Common myeloid progenitor, CD34-positive (primary cell): ENCODE measurements around the gene DHRS3.

ENCODE experiments used
- CTCF ChIA-PET: fragments of 350-600 bp; sonication (Branson Sonifier 250); formaldehyde crosslinking; loops from one replicate; lab custom pipeline; 2021; ENCODE audit warnings: antibody characterized with exemption; lab: Charles Lee
- POLR2A ChIA-PET: fragments of 350-600 bp; sonication (Branson Sonifier 250); formaldehyde crosslinking; loops from one replicate; lab custom pipeline; 2021; ENCODE audit warnings: antibody characterized with exemption; lab: Charles Lee
- DNase-seq, 3 donors: peaks; one replicate each; pipeline versions ENCODE4 v3.0.0 to v3.0.0-alpha.2; 2013
- H3K27ac ChIP-seq, 2 experiments: 1 replicate in 1 of 2; 2 replicates in 1 of 2; pipeline ENCODE4 v1.7.0; 2013; ENCODE audit warnings: inconsistent platforms in 2 of 2, low read length in 2 of 2, mild to moderate bottlenecking in 2 of 2, low read depth in 1 of 2, moderate library complexity in 1 of 2; ENCODE audit not compliant: severe bottlenecking in 2 of 2, insufficient read depth in 1 of 2, poor library complexity in 1 of 2
- H3K27me3 ChIP-seq, 5 experiments: replicated peaks in 2 of 5; 1 replicate in 3 of 5; 2 replicates in 2 of 5; pipeline versions ENCODE4 v1.6.1 to v1.7.0; 2013; ENCODE audit warnings: low read length in 4 of 5, mild to moderate bottlenecking in 2 of 5, moderate library complexity in 2 of 5, inconsistent platforms in 1 of 5; ENCODE audit not compliant: insufficient read depth in 5 of 5, control insufficient read depth in 4 of 5
- H3K36me3 ChIP-seq, 4 experiments: 1 replicate in 2 of 4; 2 replicates in 2 of 4; pipeline versions ENCODE4 v1.6.1 to v1.7.0; 2013; ENCODE audit warnings: low read length in 3 of 4, control low read depth in 1 of 4, mild to moderate bottlenecking in 1 of 4; ENCODE audit not compliant: control insufficient read depth in 4 of 4, insufficient read depth in 4 of 4
- H3K4me1 ChIP-seq, 4 experiments: 1 replicate in 3 of 4; 2 replicates in 1 of 4; pipeline versions ENCODE4 v1.6.1 to v1.7.1; 2013; ENCODE audit warnings: low read length in 3 of 4, mild to moderate bottlenecking in 3 of 4, control low read depth in 1 of 4, inconsistent platforms in 1 of 4, moderate library complexity in 1 of 4; ENCODE audit not compliant: control insufficient read depth in 4 of 4, insufficient read depth in 4 of 4; ENCODE audit errors: control extremely low read depth in 1 of 4
- H3K4me3 ChIP-seq, 7 experiments: 1 replicate in 4 of 7; 2 replicates in 3 of 7; pipeline versions ENCODE4 v1.5.1 to v1.7.0; 2013; ENCODE audit warnings: mild to moderate bottlenecking in 7 of 7, low read length in 6 of 7, moderate library complexity in 6 of 7, inconsistent platforms in 2 of 7, low read depth in 2 of 7, control low read depth in 1 of 7; ENCODE audit not compliant: insufficient read depth in 4 of 7, control insufficient read depth in 1 of 7; ENCODE audit errors: extremely low read depth in 1 of 7
- H3K9me3 ChIP-seq, 5 experiments: 1 replicate in 4 of 5; 2 replicates in 1 of 5; pipeline versions ENCODE4 v1.6.1 to v1.7.1; 2013; ENCODE audit warnings: low read length in 4 of 5, mild to moderate bottlenecking in 2 of 5, inconsistent platforms in 1 of 5, low read depth in 1 of 5, moderate library complexity in 1 of 5; ENCODE audit not compliant: control insufficient read depth in 4 of 5, insufficient read depth in 2 of 5; ENCODE audit errors: control extremely low read depth in 1 of 5
- WGBS: methylation state at CpG from one replicate; pipeline ENCODE4 v1.1.5; 2013; ENCODE audit not compliant: insufficient coverage; 5-methylcytosine and 5-hydroxymethylcytosine counted together

Gene DHRS3

DNA sequence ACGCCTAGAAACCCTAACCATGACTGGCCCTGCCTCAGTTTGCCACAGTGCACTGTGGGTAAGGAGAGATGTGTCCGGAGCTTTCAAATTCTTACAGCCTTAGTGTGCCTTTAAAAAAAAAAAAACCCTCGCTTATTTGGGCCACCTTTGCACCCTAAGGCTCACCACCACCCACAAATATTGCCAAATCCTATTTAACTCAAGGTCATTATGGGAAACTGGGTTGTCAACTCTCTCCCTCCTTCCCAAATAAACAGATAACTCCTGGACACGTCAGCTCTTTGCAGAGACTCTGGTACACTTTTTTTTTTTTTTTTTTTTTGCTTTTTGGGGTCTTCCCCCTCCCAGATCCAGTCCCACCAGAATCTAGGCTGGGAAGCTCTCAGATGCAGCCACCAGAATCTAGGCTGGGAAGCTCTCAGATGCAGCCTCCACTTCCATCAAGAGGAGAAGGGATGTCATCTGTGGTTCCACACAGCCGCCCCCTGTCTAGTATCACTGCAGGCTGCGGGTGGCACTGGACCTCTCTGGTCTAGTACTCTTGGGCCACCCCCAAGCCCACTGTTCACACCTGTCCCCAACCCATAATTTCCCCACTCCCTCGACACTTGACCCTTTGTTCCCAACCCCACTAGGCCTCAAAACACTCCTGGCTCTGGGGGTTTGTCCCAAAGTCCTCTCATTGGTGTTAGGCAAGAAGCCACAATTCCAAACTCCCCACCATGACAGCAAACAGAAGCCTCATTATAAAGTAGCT, 3.4 kb downstream of the DHRS3 start:
- WGBS = 100% methylated on average over 4 of the region's 7 CpGs
- no peak for DNase-seq
- H3K27me3 ChIP-seq = peaks cover 0 to 36% (median 17%) of the 10 kb centered on the region in 5 experiments
- H3K36me3 ChIP-seq = no peaks in the 10 kb centered on the region
- no peak overlapping the region for H3K4me3 ChIP-seq
- ChIA-PET POLR2A (interaction anchor here (0.6 kb wide), 1 partner anchor 21 kb away, joined by 3 read pairs; no protein-coding TSS in a partner anchor), CTCF (interaction anchor here (0.8 to 3.4 kb wide), 4 partner anchors 10 to 19 kb away, joined by 3 to 17 read pairs (median 6); no protein-coding TSS in a partner anchor)
- H3K27ac ChIP-seq = no peak overlapping the region
- H3K9me3 ChIP-seq = no peaks in the 10 kb centered on the region
- peaks cover 0 to 43% (median 39%) of the 10 kb centered on the region in 4 experiments for H3K4me1 ChIP-seq

DNA sequence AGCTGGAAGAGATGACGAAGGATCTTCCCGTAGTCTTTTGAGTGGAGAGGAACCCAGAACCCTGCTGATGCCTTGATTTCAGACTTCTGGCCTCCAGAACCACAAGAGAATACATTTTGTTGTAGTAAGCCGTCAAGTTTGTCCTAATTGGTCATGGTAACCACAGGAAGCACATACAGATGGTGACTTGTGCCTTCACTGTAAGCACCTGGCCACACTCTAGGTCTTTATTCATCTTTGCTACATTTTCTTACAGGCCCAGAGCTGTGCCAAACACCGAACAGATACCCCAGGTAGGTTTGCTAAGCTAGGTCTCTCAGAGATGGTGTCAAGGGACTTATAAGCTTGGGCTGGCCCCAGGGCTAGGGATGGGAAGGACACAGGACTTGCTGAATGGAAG, 4.8 kb downstream of the DHRS3 start:
- CTCF ChIA-PET = interaction anchor here (2.0 to 3.6 kb wide), 2 partner anchors 9 to 13 kb away, joined by 5 to 18 read pairs; no protein-coding TSS in a partner anchor
- WGBS = 94% methylated on average over 4 of the region's 4 CpGs
- no peak overlapping the region for H3K4me3 ChIP-seq

DNA sequence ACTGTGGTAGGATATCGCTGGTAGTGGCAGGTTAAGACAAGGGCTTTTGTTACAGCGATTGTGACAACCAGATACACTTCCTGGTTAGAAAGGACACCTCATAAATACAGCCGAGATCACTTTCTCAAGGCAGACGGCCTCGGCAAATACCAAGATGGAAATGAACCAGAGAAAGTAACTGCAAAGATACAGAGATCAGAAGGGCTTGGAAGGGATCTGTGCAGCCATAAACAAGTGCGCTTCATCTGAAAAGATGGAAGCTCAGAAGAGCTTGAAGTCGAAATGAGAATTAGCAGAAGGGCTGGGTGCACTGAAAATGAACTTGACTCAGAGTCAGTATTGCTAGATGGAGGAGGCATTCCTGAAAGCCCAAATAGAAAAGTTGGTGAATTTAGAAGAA, 7.1 kb downstream of the DHRS3 start:
- ChIA-PET CTCF (interaction anchor here (3.6 kb wide), 1 partner anchor 10 kb away, joined by 18 read pairs; no protein-coding TSS in a partner anchor), POLR2A (no interaction called here)
- H3K27ac ChIP-seq = no peak overlapping the region
- peaks cover 0 to 15% (median 3%) of the 10 kb centered on the region in 5 experiments for H3K27me3 ChIP-seq
- H3K4me3 ChIP-seq = no peak overlapping the region
- peaks cover 0 to 3% (median 0%) of the 10 kb centered on the region in 5 experiments for H3K9me3 ChIP-seq
- no peaks in the 10 kb centered on the region for H3K36me3 ChIP-seq
- no peak for DNase-seq
- WGBS = 96% methylated on average over 5 of the region's 7 CpGs
- peaks cover 0 to 8% (median 6%) of the 10 kb centered on the region in 4 experiments for H3K4me1 ChIP-seq

More for the DNA sequence above, 4.8 kb downstream of the DHRS3 start:
- POLR2A ChIA-PET = no interaction called here
- Histone ChIP-seq H3K27ac (no peak overlapping the region), H3K36me3 (no peaks in the 10 kb centered on the region), H3K4me1 (peaks cover 0 to 29% (median 25%) of the 10 kb centered on the region in 4 experiments), H3K27me3 (peaks cover 0 to 31% (median 12%) of the 10 kb centered on the region in 5 experiments), H3K9me3 (no peaks in the 10 kb centered on the region)
- peak in 1 of 3 donors; percentile 43 for DNase-seq

DNA sequence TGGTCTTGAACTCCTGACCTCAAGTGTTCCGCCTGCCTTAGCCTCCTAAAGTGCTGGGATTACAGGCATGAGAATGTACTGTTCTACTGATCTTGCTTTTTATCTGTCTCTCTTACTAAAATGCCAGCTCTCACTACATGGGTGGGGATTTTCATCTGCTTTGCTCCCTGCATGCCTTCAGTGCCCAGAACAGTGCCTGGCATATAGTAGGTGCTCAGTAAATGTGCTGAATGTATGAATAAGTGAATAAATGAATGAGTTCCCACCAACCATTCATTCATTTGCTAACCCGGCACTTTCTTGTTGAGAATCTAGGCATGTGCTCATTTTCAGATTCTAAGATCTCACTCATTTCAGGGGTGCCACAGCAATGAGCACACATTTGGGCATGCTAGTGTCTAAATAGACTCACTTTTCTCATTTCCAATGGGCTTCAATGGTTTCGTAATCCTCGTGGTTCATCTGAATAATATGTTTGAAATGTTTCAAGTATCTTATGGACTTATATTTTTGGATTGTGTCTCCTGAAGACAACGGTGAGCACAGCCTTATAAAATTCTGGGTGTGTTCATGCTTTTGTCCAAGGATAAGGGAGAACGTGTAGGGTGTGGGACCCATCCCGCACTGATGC, 7.6 kb downstream of the DHRS3 start:
- peaks cover 0 to 3% (median under 1%) of the 10 kb centered on the region in 4 experiments for H3K4me1 ChIP-seq
- H3K27ac ChIP-seq = no peak overlapping the region
- ChIA-PET POLR2A (no interaction called here), CTCF (interaction anchor here (3.6 kb wide), 1 partner anchor 10 kb away, joined by 18 read pairs; no protein-coding TSS in a partner anchor)
- no peaks in the 10 kb centered on the region for H3K36me3 ChIP-seq
- 100% methylated on average over 5 of the region's 7 CpGs for WGBS
- no peak for DNase-seq
- H3K4me3 ChIP-seq = no peak overlapping the region
- H3K27me3 ChIP-seq = peaks cover 0 to 12% (median 1%) of the 10 kb centered on the region in 5 experiments
- H3K9me3 ChIP-seq = peaks cover 0 to 3% (median 0%) of the 10 kb centered on the region in 5 experiments

DNA sequence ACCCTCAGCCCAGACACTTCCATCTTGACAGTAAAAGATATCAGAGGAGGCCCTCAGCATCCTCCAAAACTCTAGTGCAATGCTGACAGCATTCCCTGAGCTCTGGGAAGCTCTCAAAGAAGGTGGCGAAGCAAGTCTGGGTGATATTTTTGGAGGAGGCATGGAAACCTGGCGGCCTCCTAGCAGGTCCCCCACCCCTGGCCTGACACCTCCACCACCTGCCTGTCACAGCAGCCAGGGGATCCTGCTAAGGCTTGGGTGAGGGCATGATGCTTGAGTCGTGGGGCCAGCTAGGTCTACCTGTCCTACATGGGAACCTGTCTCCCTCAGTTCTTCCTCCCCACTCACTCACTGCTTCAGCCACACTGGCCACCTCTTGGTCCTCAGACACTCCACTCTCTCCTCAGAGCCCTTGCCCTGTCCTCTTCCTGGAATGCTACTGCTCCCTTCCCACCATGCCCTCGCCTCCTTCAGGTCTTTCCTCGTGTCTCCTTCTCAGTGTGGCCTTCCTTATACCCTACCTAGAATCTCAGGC, 8.5 kb downstream of the DHRS3 start:
- Histone ChIP-seq H3K9me3 (peaks cover 0 to 3% (median 0%) of the 10 kb centered on the region in 5 experiments), H3K4me3 (no peak overlapping the region), H3K27ac (no peak overlapping the region), H3K27me3 (peaks cover 0 to 9% (median 0%) of the 10 kb centered on the region in 5 experiments), H3K36me3 (no peaks in the 10 kb centered on the region), H3K4me1 (peaks cover 0 to under 1% (median under 1%) of the 10 kb centered on the region in 4 experiments)
- POLR2A ChIA-PET = no interaction called here
- DNase-seq = no peak
- WGBS = 100% methylated on average over 4 of the region's 5 CpGs
- CTCF ChIA-PET = no interaction called here

DNA sequence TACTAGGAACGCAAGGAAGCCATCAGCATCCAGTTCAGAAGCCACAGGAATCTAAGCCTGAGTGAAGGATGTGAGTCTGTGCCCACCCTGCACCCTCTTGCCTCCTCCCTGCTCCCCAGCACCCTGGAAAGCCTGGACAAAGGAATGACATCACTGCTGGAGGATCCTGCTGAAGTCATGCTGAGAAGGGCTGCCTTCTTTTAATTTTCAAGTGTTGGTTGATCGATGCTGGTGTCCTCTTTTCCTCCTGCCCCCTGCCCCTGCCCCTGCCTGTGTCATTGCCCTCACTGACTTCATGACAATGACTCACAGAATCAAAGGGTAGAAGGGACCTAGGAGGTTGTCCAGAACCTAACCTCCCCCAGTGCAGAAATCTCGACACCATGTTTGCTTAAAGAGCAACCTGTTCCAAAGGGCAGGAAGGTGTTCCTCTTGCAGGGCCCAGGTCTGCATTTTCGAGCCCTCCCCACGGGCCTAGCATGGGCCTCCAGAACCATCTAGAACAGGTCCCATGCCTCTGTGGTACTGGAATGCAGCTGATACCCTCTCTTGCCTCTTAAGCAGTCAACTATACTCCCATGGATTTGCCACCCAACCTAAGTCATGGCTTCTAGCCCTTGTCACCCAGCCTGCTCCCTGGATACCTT, 9.6 kb downstream of the DHRS3 start:
- no peaks in the 10 kb centered on the region for H3K36me3 ChIP-seq
- POLR2A ChIA-PET = no interaction called here
- H3K4me1 ChIP-seq = peaks cover 4 to 11% (median 7%) of the 10 kb centered on the region in 4 experiments
- H3K27ac ChIP-seq = no peak overlapping the region
- 97% methylated on average over 3 of the region's 5 CpGs for WGBS
- peaks cover 0 to 3% (median 0%) of the 10 kb centered on the region in 5 experiments for H3K9me3 ChIP-seq
- peaks cover 0 to 3% (median 0%) of the 10 kb centered on the region in 5 experiments for H3K27me3 ChIP-seq
- CTCF ChIA-PET = no interaction called here
- H3K4me3 ChIP-seq = no peak overlapping the region
- no peak for DNase-seq
